Hindlimb muscle (tissue), 1 donor: ENCODE results near the gene SH3YL1. TPM values are rescaled to one million over a fixed set of nuclear protein-coding genes. Genes with fewer than 3 reads are reported as not detected.
A peak's percentile ranks its signal among the peaks of the same experiment; 100 is the strongest.

Experiments
- DNase-seq: peaks from one replicate; pipeline ENCODE4 v3.0.0-alpha.2; 2013
- polyA plus RNA-seq: library from polyadenylated mRNA; unstranded; fragments of 120-200 nt; gene quantifications from one replicate; pipeline ENCODE4 v1.2.1, GENCODE V29; 2013; ENCODE audit not compliant: insufficient read length

Gene SH3YL1
- polyA plus RNA-seq, 1 donor = 35.7 TPM

GRCh38 chr2:257842-258241, 6.0 kb downstream of the SH3YL1 start:
- no peak for DNase-seq

GRCh38 chr2:257429-257828, 6.4 kb downstream of the SH3YL1 start:
- DNase-seq = no peak

- no peak for DNase-seq
These were observed 7.7 kb downstream of the SH3YL1 start for GRCh38 chr2:256094-256493.

GRCh38 chr2:255195-255594, 8.6 kb downstream of the SH3YL1 start:
- DNase-seq = no peak

GRCh38 chr2:254241-254640, 9.6 kb downstream of the SH3YL1 start:
- no peak for DNase-seq

GRCh38 chr2:253202-253638, 10.6 kb downstream of the SH3YL1 start:
- DNase-seq = no peak

- DNase-seq = no peak
These were observed 11.7 kb downstream of the SH3YL1 start for GRCh38 chr2:252001-252602.

- DNase-seq = no peak
These were observed 14.2 kb downstream of the SH3YL1 start for GRCh38 chr2:249538-250042.

- DNase-seq = no peak
These were observed 15.1 kb downstream of the SH3YL1 start for GRCh38 chr2:248724-249123.

GRCh38 chr2:246489-247144, 17.2 kb downstream of the SH3YL1 start:
- no peak for DNase-seq

- DNase-seq = no peak
These were observed 19.3 kb downstream of the SH3YL1 start for GRCh38 chr2:244547-244946.

- no peak for DNase-seq
These were observed 25.0 kb downstream of the SH3YL1 start for GRCh38 chr2:238869-239268.

- peak; percentile 63 for DNase-seq
These were observed 25.4 kb downstream of the SH3YL1 start for GRCh38 chr2:238431-238830.

- no peak for DNase-seq
These were observed 26.0 kb downstream of the SH3YL1 start for GRCh38 chr2:237878-238277.

- DNase-seq = no peak
These were observed 26.8 kb downstream of the SH3YL1 start for GRCh38 chr2:236993-237539.

GRCh38 chr2:234421-234820, 29.4 kb downstream of the SH3YL1 start:
- no peak for DNase-seq

- no peak for DNase-seq
These were observed 30.8 kb downstream of the SH3YL1 start for GRCh38 chr2:233030-233429.

- no peak for DNase-seq
These were observed 32.2 kb downstream of the SH3YL1 start for GRCh38 chr2:231521-232185.

- no peak for DNase-seq
These were observed 35.1 kb downstream of the SH3YL1 start for GRCh38 chr2:228518-229278.

- DNase-seq = no peak
These were observed 35.7 kb downstream of the SH3YL1 start for GRCh38 chr2:228115-228514.

GRCh38 chr2:223971-224760, 39.7 kb downstream of the SH3YL1 start:
- DNase-seq = no peak

GRCh38 chr2:223451-223850, 40.4 kb downstream of the SH3YL1 start:
- DNase-seq = no peak
